Body of pancreas (tissue), 4 donors: ENCODE data around the gene PDE4D. TPM values are rescaled to one million over a fixed set of nuclear protein-coding genes. Genes with fewer than 3 reads are reported as not detected.

ENCODE experiments used
- ATAC-seq: fragments of 150-250 bp; one replicate; pipeline ENCODE4 v1.9.1; 2016
- DNase-seq, 4 donors: peaks; one replicate each; pipeline ENCODE4 v3.0.0-alpha.2; 2019
- H3K27ac ChIP-seq, 4 donors: fragments of 200-600 bp; sonication (generic); 1 replicate in 3 of 4; 2 replicates in 1 of 4; pipeline versions ENCODE4 v1.5.1 to v1.6.1; 2016 to 2019; ENCODE audit warnings: mild to moderate bottlenecking in 1 of 4, mixed read lengths in 1 of 4, moderate library complexity in 1 of 4
- H3K27me3 ChIP-seq, 2 donors: fragments of 200-600 bp; sonication (generic); one replicate each; pipeline ENCODE4 v1.6.0; 2016; ENCODE audit warnings: mild to moderate bottlenecking in 1 of 2
- H3K36me3 ChIP-seq, 2 donors: fragments of 200-600 bp; sonication (generic); replicated peaks in 1 of 2; 2 replicates each; pipeline ENCODE4 v1.5.1; 2016; ENCODE audit warnings: low read depth in 2 of 2; ENCODE audit not compliant: insufficient read depth in 1 of 2
- H3K4me1 ChIP-seq: fragments of 200-600 bp; sonication (generic); one replicate; pipeline ENCODE4 v1.6.0; 2016
- H3K4me3 ChIP-seq, 2 donors: fragments of 200-600 bp; sonication (generic); 1 replicate in 1 of 2; 2 replicates in 1 of 2; pipeline ENCODE4 v1.5.1; 2016 to 2019
- H3K9me3 ChIP-seq, 3 donors: fragments of 200-600 bp; sonication (generic); 1 replicate in 2 of 3; 2 replicates in 1 of 3; pipeline ENCODE4 v1.5.1; 2016
- POLR2A ChIP-seq, 3 donors: fragments of 450-650 bp; IDR thresholded peaks; one replicate each; pipeline ENCODE4 v1.6.1; 2016; ENCODE audit warnings: antibody characterized with exemption in 3 of 3, mild to moderate bottlenecking in 2 of 3
- WGBS, 2 donors: methylation state at CpG; one replicate each; pipeline ENCODE4 v1.1.5; 2017; 5-methylcytosine and 5-hydroxymethylcytosine counted together
- intact Hi-C: fragments of 100-400 bp; cut with DNase I; formaldehyde crosslinking; loops from one replicate; pipeline ENCODE4 v1.15.1; 2023
- total RNA-seq, 2 donors: library from RNA; depleted of rRNA; stranded (reverse); fragments of >200 nt; gene quantifications; one replicate each; pipeline ENCODE4 v1.1.0, GENCODE V29; 2016
- TF ChIP-seq, protein P1 (sequence below), 7 experiments: fragments of 450-650 bp in 4 of 7; fragments of 200-600 bp in 3 of 7; sonication (generic) in 3 of 7; IDR thresholded peaks; one replicate each; pipeline ENCODE4 v1.5.1; 2016 to 2019; ENCODE audit warnings: antibody characterized with exemption in 7 of 7

The PDE4D gene
- total RNA-seq, 2 donors from 2014 or later, result 8.6 to 9.2 TPM

DNA sequence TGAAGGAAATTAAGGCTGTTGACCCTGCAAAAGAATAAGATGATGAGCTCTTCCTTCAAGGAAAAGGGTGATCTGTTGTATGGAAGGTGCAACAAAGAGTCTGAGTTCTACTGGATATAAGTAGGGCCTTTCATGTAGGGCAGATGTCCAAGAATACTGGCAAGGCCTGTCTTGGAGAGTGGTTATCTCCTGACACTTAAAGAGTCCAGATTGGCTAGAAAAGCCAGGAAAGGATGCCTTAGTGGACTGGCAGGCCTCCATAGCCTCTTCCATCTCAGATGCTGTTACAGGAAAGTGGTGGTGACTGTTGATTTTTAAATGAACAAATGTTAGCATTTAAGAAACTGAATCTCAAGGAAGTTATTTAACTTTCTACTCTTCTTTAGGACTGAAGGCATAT is 914.4 kb downstream of the PDE4D start:
- Histone ChIP-seq H3K27ac (no peak overlapping the region), H3K9me3 (no peaks in the 10 kb centered on the region), H3K4me3 (no peak overlapping the region), H3K4me1 (no peaks in the 10 kb centered on the region), H3K27me3 (no peaks in the 10 kb centered on the region), H3K36me3 (no peaks in the 10 kb centered on the region)
- TF ChIP-seq, protein P1, sequence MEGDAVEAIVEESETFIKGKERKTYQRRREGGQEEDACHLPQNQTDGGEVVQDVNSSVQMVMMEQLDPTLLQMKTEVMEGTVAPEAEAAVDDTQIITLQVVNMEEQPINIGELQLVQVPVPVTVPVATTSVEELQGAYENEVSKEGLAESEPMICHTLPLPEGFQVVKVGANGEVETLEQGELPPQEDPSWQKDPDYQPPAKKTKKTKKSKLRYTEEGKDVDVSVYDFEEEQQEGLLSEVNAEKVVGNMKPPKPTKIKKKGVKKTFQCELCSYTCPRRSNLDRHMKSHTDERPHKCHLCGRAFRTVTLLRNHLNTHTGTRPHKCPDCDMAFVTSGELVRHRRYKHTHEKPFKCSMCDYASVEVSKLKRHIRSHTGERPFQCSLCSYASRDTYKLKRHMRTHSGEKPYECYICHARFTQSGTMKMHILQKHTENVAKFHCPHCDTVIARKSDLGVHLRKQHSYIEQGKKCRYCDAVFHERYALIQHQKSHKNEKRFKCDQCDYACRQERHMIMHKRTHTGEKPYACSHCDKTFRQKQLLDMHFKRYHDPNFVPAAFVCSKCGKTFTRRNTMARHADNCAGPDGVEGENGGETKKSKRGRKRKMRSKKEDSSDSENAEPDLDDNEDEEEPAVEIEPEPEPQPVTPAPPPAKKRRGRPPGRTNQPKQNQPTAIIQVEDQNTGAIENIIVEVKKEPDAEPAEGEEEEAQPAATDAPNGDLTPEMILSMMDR (IDR thresholded peaks at IDR 0.05), result no peak
- TF ChIP-seq POLR2A (IDR thresholded peaks at IDR 0.05), result no peak
- DNase-seq (no peak), ATAC-seq (no peak)
- intact Hi-C loops, result no loop called here

DNA sequence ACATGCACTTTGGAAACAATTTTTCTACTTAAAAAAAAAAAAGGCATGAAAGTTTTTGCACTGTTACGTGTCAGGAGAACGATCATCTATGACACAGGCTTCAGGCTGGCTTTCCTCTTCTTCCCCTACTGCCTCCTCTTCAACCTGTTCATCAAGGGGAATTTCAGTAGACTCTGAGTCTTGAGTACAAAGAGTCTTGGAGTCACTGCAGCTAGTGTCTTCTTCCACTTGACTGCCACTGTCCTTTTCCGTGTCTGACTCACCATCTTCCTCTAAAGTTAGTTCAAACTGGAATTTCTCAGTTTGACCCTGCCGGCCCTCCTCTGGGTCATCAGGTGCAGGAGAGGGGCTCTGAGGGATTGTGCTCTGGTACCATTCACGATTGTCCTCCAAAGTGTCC is 918.9 kb downstream of the PDE4D start:
- Histone ChIP-seq H3K9me3 (no peaks in the 10 kb centered on the region), H3K36me3 (peaks cover 0 to 2% of the 10 kb centered on the region in 2 donors), H3K27ac (no peak overlapping the region), H3K4me3 (no peak overlapping the region), H3K4me1 (no peaks in the 10 kb centered on the region), H3K27me3 (no peaks in the 10 kb centered on the region)
- intact Hi-C loops, result no loop called here
- 89 to 90% methylated on average over 5 of the region's 5 CpGs for WGBS, 2 donors
- no peak for DNase-seq
- ATAC-seq, result no peak
- TF ChIP-seq, protein P1 (IDR thresholded peaks at IDR 0.05), result no peak
- no peak for TF ChIP-seq POLR2A (IDR thresholded peaks at IDR 0.05)

DNA sequence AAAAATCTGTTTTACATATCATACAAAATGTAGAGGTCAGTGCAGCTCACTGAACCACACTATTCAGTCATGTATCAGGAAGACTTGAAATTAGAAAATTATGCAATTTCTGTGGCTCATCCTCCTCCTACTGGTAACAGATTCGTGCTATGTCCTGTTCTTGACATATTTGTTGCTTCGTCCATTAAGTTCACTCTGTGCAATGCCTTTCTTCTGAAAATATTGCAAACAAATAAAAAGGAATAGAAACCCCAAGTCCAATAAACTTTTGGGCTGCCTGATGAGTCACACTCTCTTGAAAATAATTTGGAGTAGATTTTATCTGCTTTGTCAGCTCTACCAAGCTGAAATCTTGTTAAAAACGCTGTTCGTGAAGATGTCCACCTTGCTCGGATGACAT is 919.4 kb downstream of the PDE4D start:
- no peaks in the 10 kb centered on the region for H3K9me3 ChIP-seq
- TF ChIP-seq, protein P1 (IDR thresholded peaks at IDR 0.05), result no peak
- TF ChIP-seq POLR2A (IDR thresholded peaks at IDR 0.05), result no peak
- WGBS, 2 donors, result 80% methylated on average over 5 of the region's 5 CpGs
- H3K4me3 ChIP-seq, result no peak overlapping the region
- ATAC-seq (no peak), DNase-seq (no peak)
- peaks cover 0 to 2% of the 10 kb centered on the region in 2 donors for H3K36me3 ChIP-seq
- H3K27ac ChIP-seq, result no peak overlapping the region
- H3K27me3 ChIP-seq, result no peaks in the 10 kb centered on the region
- intact Hi-C loops, result no loop called here
- H3K4me1 ChIP-seq, result no peaks in the 10 kb centered on the region

DNA sequence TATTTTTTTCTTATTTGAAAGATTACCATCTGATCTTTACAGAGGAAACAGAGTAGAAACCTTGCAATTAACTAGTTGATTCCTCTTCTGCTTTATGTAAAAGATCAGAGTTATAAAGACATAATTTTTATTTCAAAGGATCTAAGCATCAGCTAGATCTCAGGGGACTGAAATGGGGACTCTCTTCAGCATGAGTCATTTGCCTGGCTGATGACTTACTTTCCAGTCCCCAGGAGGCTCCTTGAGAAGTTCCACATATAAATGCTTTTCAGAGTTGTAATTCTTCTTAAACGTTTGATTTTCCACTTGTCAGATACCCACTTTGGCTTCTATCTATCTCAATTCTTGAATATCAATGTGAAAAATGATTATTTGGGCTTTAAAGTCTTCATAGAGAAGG is 921.2 kb downstream of the PDE4D start:
- Histone ChIP-seq H3K36me3 (peaks cover 0 to 2% of the 10 kb centered on the region in 2 donors), H3K9me3 (no peaks in the 10 kb centered on the region), H3K4me3 (no peak overlapping the region), H3K4me1 (no peaks in the 10 kb centered on the region), H3K27ac (no peak overlapping the region), H3K27me3 (no peaks in the 10 kb centered on the region)
- ATAC-seq (no peak), DNase-seq (no peak)
- intact Hi-C loops, result no loop called here
- TF ChIP-seq POLR2A (IDR thresholded peaks at IDR 0.05), result no peak
- TF ChIP-seq, protein P1 (IDR thresholded peaks at IDR 0.05), result no peak
- WGBS, 2 donors, result 22 to 24% methylated on average over 1 of the region's 1 CpG

DNA sequence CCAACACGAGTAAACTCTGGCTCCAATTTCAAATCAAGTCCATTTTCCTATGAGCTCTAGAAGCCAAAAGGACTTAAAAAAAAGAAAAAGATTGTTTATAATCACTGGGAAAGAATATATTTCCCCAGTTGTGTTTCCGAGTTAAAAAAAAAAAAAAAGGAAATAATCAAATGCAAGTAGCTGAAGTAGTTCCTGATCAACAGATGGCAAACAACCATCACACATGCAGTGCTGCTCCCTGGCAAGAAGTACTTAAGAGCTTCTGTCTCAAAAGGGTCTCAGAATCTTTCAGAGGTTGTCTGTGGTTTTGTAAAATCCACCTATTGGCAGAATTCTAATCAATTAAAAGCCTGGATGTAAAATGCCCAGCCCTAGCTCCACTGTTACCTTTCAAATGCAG is 922.8 kb downstream of the PDE4D start:
- WGBS, 2 donors, result 39 to 50% methylated on average over 2 of the region's 2 CpGs
- DNase-seq, result no peak
- Histone ChIP-seq H3K27ac (no peak overlapping the region), H3K9me3 (no peaks in the 10 kb centered on the region), H3K4me1 (no peaks in the 10 kb centered on the region), H3K36me3 (peaks cover 0 to 2% of the 10 kb centered on the region in 2 donors), H3K4me3 (no peak overlapping the region), H3K27me3 (no peaks in the 10 kb centered on the region)
- intact Hi-C loops, result no loop called here
- TF ChIP-seq, protein P1 (IDR thresholded peaks at IDR 0.05), result no peak
- TF ChIP-seq POLR2A (IDR thresholded peaks at IDR 0.05), result no peak
- no peak for ATAC-seq
